Sigmoid colon (tissue), 7 donors: ENCODE results near the gene CASP7. TPM values are rescaled to one million over a fixed set of nuclear protein-coding genes. Genes with fewer than 3 reads are reported as not detected.

Source experiments
- DNase-seq: peaks from one replicate; pipeline ENCODE4 v3.0.0-alpha.2; 2019
- H3K27ac ChIP-seq, 4 donors: fragments of 200-600 bp; sonication (generic); one replicate each; pipeline ENCODE4 v1.5.1; 2016 to 2019; ENCODE audit warnings: mild to moderate bottlenecking in 1 of 4
- H3K27me3 ChIP-seq, 3 donors: fragments of 200-600 bp; sonication (generic); one replicate each; pipeline ENCODE4 v1.5.1; 2019; ENCODE audit warnings: mild to moderate bottlenecking in 1 of 3
- H3K36me3 ChIP-seq, 4 donors: fragments of 200-600 bp; sonication (generic); one replicate each; pipeline ENCODE4 v1.5.1; 2016 to 2019
- H3K4me1 ChIP-seq, 4 donors: fragments of 200-600 bp; sonication (generic); one replicate each; pipeline ENCODE4 v1.5.1; 2017 to 2019
- H3K4me3 ChIP-seq, 4 donors: fragments of 200-600 bp; sonication (generic); one replicate each; pipeline ENCODE4 v1.5.1; 2017 to 2019; ENCODE audit warnings: mild to moderate bottlenecking in 2 of 4, moderate library complexity in 1 of 4
- H3K9me3 ChIP-seq, 4 donors: fragments of 200-600 bp in 3 of 4; sonication (generic) in 3 of 4; one replicate each; pipeline versions ENCODE4 v1.5.1 to v1.6.1; 2013 to 2019
- EP300 ChIP-seq, 4 donors: sonication (generic); formaldehyde crosslinking; IDR thresholded peaks; one replicate each; pipeline ENCODE4 v1.6.1; 2017; ENCODE audit warnings: antibody characterized with exemption in 4 of 4
- POLR2A ChIP-seq, 2 donors: fragments of 450-650 bp; IDR thresholded peaks; one replicate each; pipeline ENCODE4 v1.6.1; 2016; ENCODE audit warnings: antibody characterized with exemption in 2 of 2, mild to moderate bottlenecking in 2 of 2, moderate library complexity in 2 of 2
- POLR2AphosphoS5 ChIP-seq, 4 donors: sonication (generic); formaldehyde crosslinking; IDR thresholded peaks; one replicate each; pipeline ENCODE4 v1.6.1; 2017; ENCODE audit warnings: antibody characterized with exemption in 4 of 4
- WGBS, 2 donors: extraction: QIAGEN DNeasy Blood & Tissue Kit; methylation state at CpG; one replicate each; pipeline ENCODE4 v1.1.7; 2013; 5-methylcytosine and 5-hydroxymethylcytosine counted together
- intact Hi-C: fragments of 100-400 bp; cut with DNase I; formaldehyde crosslinking; loops from one replicate; pipeline ENCODE4 v1.15.1; 2023
- polyA plus RNA-seq, 3 donors: library from polyadenylated mRNA; stranded (reverse); fragments of 200-250 nt; gene quantifications; one replicate each; pipeline ENCODE4 v1.2.3, GENCODE V29; 2013
- total RNA-seq, 4 donors: library from RNA; depleted of rRNA; stranded (reverse); fragments of >200 nt; gene quantifications; one replicate each; pipeline ENCODE4 v1.1.0, GENCODE V29; 2016
- TF ChIP-seq, protein P1 (sequence below), 4 experiments: fragments of 450-650 bp in 3 of 4; fragments of 200-600 bp in 1 of 4; IDR thresholded peaks; one replicate each; pipeline ENCODE4 v1.5.1; 2016 to 2019; ENCODE audit warnings: antibody characterized with exemption in 4 of 4, mild to moderate bottlenecking in 3 of 4, moderate library complexity in 2 of 4
- donor health status: healthy with polysubstance abuse.
- donor health status: Bipolar disorder and iron deficiency.
- donor health status: healthy.

Gene CASP7
- total and polyA plus RNA-seq, 7 donors = 11.4 to 338 (median 17.8) TPM

DNA sequence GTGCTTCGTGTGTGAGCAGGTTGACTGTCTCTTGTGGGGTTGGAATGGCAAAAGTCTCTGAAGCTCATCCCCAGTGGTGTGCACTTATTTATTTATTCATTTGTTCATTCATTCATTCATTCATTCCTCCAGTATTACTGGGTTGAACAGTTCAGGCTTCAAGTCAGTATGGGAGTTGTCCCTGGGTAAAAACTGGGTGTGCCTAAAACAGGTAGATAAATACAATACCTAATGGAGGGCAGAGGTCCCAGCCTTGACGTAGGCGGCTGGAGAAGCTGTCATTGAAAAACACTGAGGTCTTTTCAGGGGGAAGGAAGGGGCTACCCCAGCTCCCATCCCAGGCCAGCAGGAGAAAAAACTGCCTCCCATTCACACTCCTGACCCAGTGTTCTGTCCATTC is 11.0 kb downstream of the CASP7 start:
- DNase-seq = no peak
- H3K4me3 ChIP-seq = no peak overlapping the region
- intact Hi-C loops = no loop called here
- H3K4me1 ChIP-seq = no peaks in the 10 kb centered on the region
- H3K36me3 ChIP-seq = peaks cover 0 to 21% (median 9%) of the 10 kb centered on the region in 4 donors
- H3K27ac ChIP-seq = no peak overlapping the region
- 38 to 62% methylated on average over 3 of the region's 3 CpGs for WGBS, 2 donors
- no peaks in the 10 kb centered on the region for H3K27me3 ChIP-seq
- TF ChIP-seq, protein P1, sequence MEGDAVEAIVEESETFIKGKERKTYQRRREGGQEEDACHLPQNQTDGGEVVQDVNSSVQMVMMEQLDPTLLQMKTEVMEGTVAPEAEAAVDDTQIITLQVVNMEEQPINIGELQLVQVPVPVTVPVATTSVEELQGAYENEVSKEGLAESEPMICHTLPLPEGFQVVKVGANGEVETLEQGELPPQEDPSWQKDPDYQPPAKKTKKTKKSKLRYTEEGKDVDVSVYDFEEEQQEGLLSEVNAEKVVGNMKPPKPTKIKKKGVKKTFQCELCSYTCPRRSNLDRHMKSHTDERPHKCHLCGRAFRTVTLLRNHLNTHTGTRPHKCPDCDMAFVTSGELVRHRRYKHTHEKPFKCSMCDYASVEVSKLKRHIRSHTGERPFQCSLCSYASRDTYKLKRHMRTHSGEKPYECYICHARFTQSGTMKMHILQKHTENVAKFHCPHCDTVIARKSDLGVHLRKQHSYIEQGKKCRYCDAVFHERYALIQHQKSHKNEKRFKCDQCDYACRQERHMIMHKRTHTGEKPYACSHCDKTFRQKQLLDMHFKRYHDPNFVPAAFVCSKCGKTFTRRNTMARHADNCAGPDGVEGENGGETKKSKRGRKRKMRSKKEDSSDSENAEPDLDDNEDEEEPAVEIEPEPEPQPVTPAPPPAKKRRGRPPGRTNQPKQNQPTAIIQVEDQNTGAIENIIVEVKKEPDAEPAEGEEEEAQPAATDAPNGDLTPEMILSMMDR (IDR thresholded peaks at IDR 0.05) = no peak
- peaks cover 0 to 6% (median 3%) of the 10 kb centered on the region in 4 donors for H3K9me3 ChIP-seq

DNA sequence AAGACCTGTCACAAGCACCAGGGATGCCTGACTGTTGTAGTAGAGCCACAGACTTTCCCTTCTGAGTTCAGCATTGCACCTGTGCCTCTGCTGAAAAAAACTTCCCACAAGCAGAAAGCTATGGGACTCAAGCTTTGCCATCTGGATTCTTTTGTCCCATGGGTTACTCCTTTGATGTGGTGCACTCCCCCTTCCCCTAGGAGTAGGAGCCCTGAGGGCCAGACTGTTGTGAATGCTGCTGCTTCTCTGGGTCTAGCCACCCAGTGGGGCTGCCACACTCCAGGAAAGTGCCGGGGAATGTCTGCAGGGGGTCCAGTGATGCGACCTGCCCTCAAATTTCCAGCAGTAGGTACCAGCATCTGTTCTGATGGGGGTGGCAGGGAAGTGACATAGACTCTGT is 11.7 kb downstream of the CASP7 start:
- no peak for DNase-seq
- Histone ChIP-seq H3K27me3 (no peaks in the 10 kb centered on the region), H3K36me3 (peaks cover 0 to 21% (median 9%) of the 10 kb centered on the region in 4 donors), H3K4me3 (no peak overlapping the region), H3K9me3 (peaks cover 0 to 6% (median 3%) of the 10 kb centered on the region in 4 donors), H3K27ac (no peak overlapping the region), H3K4me1 (no peaks in the 10 kb centered on the region)
- TF ChIP-seq POLR2A (IDR thresholded peaks at IDR 0.05) (no peak), POLR2AphosphoS5 (IDR thresholded peaks at IDR 0.05) (no peak), EP300 (IDR thresholded peaks at IDR 0.05) (no peak)
- TF ChIP-seq, protein P1 (IDR thresholded peaks at IDR 0.05) = no peak
- intact Hi-C loops = no loop called here
- WGBS, 2 donors = 98 to 99% methylated on average over 2 of the region's 2 CpGs

DNA sequence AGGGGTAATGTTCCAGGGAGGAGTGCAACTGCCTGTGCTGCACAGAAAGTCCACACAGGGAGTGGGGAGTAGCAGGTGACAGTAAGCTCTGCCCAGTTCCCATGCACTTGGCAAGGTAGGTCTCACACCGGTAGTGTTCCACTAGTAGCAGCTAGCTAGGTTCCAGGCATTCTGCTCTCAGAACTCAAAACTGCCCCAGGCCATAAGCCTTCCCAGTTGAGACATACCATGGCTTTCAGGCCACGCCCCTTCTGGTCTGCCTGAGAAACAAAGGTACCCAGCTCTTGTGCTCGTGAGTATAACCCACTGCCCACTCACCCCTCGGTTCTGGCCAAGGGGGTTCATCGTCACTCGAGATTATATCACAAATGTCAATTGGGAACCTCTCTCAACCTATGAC is 12.6 kb downstream of the CASP7 start:
- intact Hi-C loops = no loop called here
- WGBS, 2 donors = 97 to 98% methylated on average over 6 of the region's 6 CpGs
- TF ChIP-seq POLR2AphosphoS5 (IDR thresholded peaks at IDR 0.05) (no peak), POLR2A (IDR thresholded peaks at IDR 0.05) (no peak), EP300 (IDR thresholded peaks at IDR 0.05) (no peak)
- TF ChIP-seq, protein P1 (IDR thresholded peaks at IDR 0.05) = no peak

DNA sequence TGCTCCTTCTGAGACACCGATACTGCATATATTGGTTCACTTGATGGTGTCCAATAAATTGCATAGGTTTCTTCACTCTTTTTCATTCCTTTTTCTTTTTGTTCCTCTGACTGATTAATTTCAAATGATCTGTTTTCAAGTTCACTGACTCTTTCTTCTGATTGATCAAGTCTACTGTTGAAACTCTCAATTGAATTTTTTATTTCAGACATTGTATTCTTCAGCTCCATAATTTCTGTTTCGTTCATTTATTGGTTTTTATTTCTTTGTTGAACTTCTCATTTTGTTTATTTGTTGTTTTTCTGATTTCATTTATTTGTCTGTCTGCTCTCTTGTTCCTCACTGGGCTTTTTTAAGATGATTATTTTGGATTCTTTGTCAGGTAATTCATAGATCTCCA is 13.6 kb downstream of the CASP7 start:
- Histone ChIP-seq H3K9me3 (peaks cover 0 to 6% (median 3%) of the 10 kb centered on the region in 4 donors), H3K4me3 (no peak overlapping the region), H3K27ac (no peak overlapping the region), H3K4me1 (no peaks in the 10 kb centered on the region), H3K36me3 (peaks cover 0 to 32% (median 16%) of the 10 kb centered on the region in 4 donors), H3K27me3 (no peaks in the 10 kb centered on the region)
- TF ChIP-seq POLR2A (IDR thresholded peaks at IDR 0.05) (no peak), EP300 (IDR thresholded peaks at IDR 0.05) (no peak), POLR2AphosphoS5 (IDR thresholded peaks at IDR 0.05) (no peak)
- TF ChIP-seq, protein P1 (IDR thresholded peaks at IDR 0.05) = no peak
- 96 to 99% methylated on average over 2 of the region's 2 CpGs for WGBS, 2 donors
- intact Hi-C loops = no loop called here
- DNase-seq = no peak

More for the DNA sequence above, 12.6 kb downstream of the CASP7 start:
- Histone ChIP-seq H3K4me1 (no peaks in the 10 kb centered on the region), H3K27me3 (no peaks in the 10 kb centered on the region), H3K27ac (no peak overlapping the region), H3K4me3 (no peak overlapping the region), H3K9me3 (peaks cover 0 to 6% (median 3%) of the 10 kb centered on the region in 4 donors), H3K36me3 (peaks cover 0 to 21% (median 9%) of the 10 kb centered on the region in 4 donors)
- DNase-seq = no peak

DNA sequence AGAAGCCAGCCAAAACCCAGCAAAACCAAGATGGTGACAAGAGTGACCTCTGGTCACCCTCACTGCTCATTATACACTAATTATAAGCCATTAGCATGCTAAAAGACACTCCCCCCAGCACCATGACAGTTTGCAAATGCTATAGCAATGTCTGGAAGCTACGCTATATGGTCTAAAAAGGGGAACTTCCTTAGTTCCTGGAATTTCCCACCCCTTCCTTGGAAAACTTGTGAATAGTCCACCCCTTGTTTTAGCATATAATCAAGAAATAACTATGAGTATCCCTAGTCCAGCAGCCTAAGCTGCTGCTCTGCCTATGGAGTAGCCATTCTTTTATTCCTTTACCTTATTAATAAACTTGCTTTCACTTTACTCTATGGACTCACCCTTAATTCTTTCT is 16.0 kb downstream of the CASP7 start:
- DNase-seq = no peak
- peaks cover 0 to 6% (median 3%) of the 10 kb centered on the region in 4 donors for H3K9me3 ChIP-seq
- no peaks in the 10 kb centered on the region for H3K27me3 ChIP-seq
- no peak overlapping the region for H3K4me3 ChIP-seq
- TF ChIP-seq EP300 (IDR thresholded peaks at IDR 0.05) (no peak), POLR2AphosphoS5 (IDR thresholded peaks at IDR 0.05) (no peak), POLR2A (IDR thresholded peaks at IDR 0.05) (no peak)
- TF ChIP-seq, protein P1 (IDR thresholded peaks at IDR 0.05) = no peak
- H3K36me3 ChIP-seq = peaks cover 0 to 53% (median 20%) of the 10 kb centered on the region in 4 donors
- no peaks in the 10 kb centered on the region for H3K4me1 ChIP-seq
- 97% methylated on average over 1 of the region's 1 CpG for WGBS, 2 donors
- intact Hi-C loops = no loop called here
- H3K27ac ChIP-seq = no peak overlapping the region
